Neuron (in vitro differentiated cells): ENCODE data around the gene ZNF697.

Experiments used
- H2AFZ ChIP-seq: one replicate; pipeline ENCODE4 v1.6.1; 2013; ENCODE audit warnings: low read depth, mild to moderate bottlenecking, inconsistent platforms, low read length, moderate library complexity
- H3K27me3 ChIP-seq: one replicate; pipeline ENCODE4 v1.6.1; 2013; ENCODE audit warnings: low read length; ENCODE audit not compliant: insufficient read depth
- H3K36me3 ChIP-seq: one replicate; pipeline ENCODE4 v1.6.1; 2013; ENCODE audit warnings: low read length; ENCODE audit not compliant: insufficient read depth
- H3K4me1 ChIP-seq: one replicate; pipeline ENCODE4 v1.6.1; 2013; ENCODE audit warnings: low read length; ENCODE audit not compliant: insufficient read depth
- H3K4me3 ChIP-seq: 2 replicates; pipeline ENCODE4 v1.5.1; 2013; ENCODE audit warnings: mild to moderate bottlenecking, low read length, moderate library complexity
- H3K9me3 ChIP-seq: one replicate; pipeline ENCODE4 v1.6.1; 2013; ENCODE audit warnings: low read length

ZNF697 gene

DNA sequence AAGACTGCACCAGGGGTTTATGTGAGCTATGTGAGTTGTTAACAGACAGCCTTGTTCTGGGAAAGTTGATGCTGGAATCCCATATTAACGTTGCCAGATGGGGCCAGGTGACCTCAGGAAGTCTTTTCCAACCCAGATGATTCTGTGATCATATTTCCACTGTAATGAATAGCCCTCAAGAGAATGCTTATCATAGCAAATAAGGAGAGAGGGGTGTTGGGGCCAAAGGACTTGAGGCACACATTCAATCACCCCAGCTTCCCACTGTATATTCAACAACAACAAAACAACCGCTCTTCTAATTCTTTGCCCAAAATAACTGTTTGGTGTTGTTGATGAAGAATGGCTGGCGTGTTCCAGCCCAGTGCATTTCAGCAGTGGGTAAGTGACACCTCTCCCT, 14.1 kb downstream of the ZNF697 start:
- H3K4me3 ChIP-seq, result no peak overlapping the region
- no peak overlapping the region for H2AFZ ChIP-seq
- no peaks in the 10 kb centered on the region for H3K9me3 ChIP-seq
- H3K27me3 ChIP-seq, result no peaks in the 10 kb centered on the region
- H3K4me1 ChIP-seq, result peaks cover 5% of the 10 kb centered on the region
- peaks cover 7% of the 10 kb centered on the region for H3K36me3 ChIP-seq

DNA sequence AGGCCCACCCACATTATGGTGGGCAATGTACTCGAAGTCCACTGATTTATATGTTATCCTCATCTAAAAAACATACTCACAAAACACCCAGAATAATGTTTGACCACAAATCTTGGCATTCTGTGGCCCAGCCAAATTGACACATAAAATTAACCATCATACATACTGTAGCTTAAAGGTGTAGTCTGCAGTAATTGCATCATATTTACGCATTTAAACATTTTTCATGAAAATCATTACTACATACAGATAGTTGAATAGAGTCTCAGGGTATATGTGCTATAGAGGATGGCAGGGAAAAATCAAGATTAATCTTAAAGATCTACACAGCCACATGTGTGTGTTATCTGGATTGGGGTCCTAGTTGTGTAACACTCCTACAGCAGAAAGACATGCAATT, 14.5 kb downstream of the ZNF697 start:
- Histone ChIP-seq H3K9me3 (no peaks in the 10 kb centered on the region), H3K4me1 (peaks cover under 1% of the 10 kb centered on the region), H2AFZ (no peak overlapping the region), H3K27me3 (no peaks in the 10 kb centered on the region), H3K4me3 (no peak overlapping the region), H3K36me3 (peaks cover 7% of the 10 kb centered on the region)

DNA sequence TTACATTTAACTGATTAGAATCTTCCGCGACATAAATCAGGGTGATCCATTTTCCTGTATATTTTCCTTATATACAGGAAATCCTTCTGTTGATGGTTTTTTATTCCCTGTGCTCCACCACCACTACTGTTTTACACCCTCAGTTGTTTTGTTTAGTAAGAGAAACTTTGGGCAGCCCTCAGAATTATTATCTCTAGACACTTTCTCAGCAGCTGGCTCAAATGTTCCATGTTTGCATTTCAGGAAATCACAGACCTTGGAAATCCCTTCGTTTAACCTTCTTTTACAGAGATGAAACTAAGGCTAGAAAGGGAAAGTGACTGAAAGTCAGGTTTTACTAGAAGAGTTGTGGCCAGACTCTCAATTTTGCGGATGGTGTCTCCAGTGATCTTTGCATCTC, 15.2 kb downstream of the ZNF697 start:
- peaks cover 7% of the 10 kb centered on the region for H3K36me3 ChIP-seq

DNA sequence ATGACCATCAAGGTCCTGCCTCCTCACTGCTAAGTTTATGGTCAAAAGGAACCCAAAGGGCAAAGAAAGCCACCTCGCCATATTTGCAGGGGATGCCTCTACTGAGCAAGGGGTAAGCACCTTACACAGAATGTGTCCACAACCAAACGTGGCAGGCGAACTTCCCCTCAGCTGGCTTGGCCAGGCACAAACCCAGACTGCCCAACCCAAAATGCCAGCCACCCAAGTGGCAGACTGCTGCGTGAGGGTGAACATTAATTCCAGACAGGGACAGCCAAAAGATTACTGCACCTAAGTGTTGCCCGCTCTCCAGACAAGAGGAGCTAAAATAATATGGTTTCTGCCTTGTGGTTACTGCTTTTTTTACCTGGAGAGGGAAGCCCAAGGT, 16.0 kb downstream of the ZNF697 start:
- Histone ChIP-seq H3K4me3 (no peak overlapping the region), H2AFZ (no peak overlapping the region), H3K27me3 (no peaks in the 10 kb centered on the region), H3K36me3 (peaks cover 7% of the 10 kb centered on the region), H3K9me3 (no peaks in the 10 kb centered on the region), H3K4me1 (no peaks in the 10 kb centered on the region)

More for the DNA sequence above, 15.2 kb downstream of the ZNF697 start:
- no peak overlapping the region for H2AFZ ChIP-seq
- no peaks in the 10 kb centered on the region for H3K9me3 ChIP-seq
- H3K4me3 ChIP-seq, result no peak overlapping the region
- no peaks in the 10 kb centered on the region for H3K27me3 ChIP-seq
- H3K4me1 ChIP-seq, result no peaks in the 10 kb centered on the region

DNA sequence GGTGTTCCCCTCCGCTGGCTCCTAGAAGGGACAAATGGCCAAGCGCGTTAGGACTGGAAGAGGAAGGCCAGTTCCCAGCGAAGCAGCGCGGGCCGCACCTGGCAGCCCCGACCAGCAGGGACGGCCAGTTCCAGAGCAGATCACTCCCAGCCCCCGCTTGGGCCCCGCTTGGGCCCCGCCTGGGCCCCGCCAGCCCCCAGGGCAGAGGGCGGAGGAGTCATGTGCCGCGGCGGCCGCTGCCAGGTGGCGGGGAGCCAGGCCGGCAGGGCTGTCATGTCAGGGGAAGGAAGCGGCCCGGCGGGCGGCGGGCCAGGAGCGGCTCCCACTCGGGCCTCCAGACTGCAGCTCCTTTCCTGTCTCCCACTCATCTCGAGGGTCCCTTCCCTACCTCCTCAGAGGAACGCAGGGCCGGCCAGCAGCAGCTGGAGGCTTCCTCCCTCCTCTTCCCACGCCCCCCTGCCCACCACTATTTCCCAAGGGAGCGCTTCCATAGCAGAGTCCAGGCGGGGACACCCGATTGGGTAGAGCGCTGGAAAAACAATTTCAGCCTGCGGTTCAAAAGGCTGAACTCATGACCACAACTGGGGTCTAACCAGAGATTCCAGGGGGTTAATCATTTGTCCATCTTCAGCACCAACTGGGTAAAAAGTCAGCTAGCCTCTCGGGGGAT, 16.5 kb downstream of the ZNF697 start:
- H3K4me3 ChIP-seq, result no peak overlapping the region
- no peak overlapping the region for H2AFZ ChIP-seq
- peaks cover 5% of the 10 kb centered on the region for H3K36me3 ChIP-seq
- no peaks in the 10 kb centered on the region for H3K4me1 ChIP-seq
- no peaks in the 10 kb centered on the region for H3K27me3 ChIP-seq
- no peaks in the 10 kb centered on the region for H3K9me3 ChIP-seq

DNA sequence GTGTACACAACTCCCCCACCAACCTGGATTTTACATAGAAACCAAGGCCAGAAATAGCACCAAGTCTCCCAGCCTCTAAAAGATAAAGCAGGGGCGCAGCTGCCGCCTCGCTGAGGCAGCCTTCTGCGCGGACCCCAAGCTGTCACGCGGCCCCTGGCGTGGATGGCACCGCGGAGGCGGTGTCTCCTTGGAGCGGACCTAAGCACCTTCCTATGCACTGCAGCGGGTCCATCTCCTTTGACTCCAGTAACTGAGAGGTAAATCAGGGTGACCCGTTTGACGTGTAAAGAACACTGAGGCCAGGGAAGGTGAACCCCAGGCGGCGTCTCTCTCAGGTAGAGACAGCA, 17.0 kb downstream of the ZNF697 start:
- Histone ChIP-seq H3K4me1 (no peaks in the 10 kb centered on the region), H3K27me3 (no peaks in the 10 kb centered on the region), H3K36me3 (peaks cover 4% of the 10 kb centered on the region), H2AFZ (no peak overlapping the region), H3K4me3 (no peak overlapping the region), H3K9me3 (no peaks in the 10 kb centered on the region)

DNA sequence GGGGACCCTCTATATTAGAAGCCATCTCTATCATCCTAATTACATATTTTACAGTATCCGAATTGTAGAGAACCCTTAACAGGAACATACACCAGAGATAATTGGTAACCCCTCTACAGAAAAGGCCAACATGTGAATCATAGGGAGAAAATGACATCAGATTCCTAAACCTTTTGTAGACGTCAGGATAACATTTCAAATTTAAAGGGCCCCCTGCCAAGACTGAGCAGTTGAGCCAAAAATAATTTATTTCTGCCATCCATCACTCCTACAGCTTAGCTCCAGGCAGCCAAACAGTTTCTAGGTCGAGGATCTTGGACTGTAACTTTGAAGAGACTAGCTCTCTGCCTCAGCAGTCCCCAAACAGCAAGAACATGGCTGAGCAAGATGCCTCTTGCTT, 21.2 kb downstream of the ZNF697 start:
- Histone ChIP-seq H3K27me3 (no peaks in the 10 kb centered on the region), H2AFZ (no peak overlapping the region), H3K4me1 (no peaks in the 10 kb centered on the region), H3K36me3 (peaks cover 31% of the 10 kb centered on the region), H3K9me3 (peaks cover 9% of the 10 kb centered on the region), H3K4me3 (no peak overlapping the region)

DNA sequence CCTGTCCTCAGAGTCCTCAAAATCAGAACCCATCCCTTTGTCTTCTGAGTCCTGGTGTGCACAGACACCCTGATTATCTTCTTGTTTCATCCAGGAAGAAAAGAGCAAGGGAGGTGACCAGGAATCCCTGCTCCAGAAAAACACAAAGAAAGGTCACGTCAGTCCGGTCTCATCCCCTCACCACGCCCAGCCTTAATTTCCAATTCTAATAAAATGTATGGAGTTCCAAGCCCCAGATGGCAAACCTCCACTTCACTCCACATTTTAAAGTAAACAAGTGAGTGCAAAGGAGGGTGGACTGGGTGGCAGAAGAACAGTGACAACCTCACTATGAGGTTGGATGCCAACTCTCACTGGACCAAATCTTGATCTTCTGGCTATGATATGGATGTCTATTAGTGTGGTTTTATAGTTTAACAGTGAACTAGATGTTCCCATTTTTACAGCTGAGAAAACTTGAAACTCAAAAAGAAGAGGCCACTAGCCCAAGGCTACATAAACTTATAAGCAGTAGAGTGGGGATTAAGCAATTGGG, 22.0 kb downstream of the ZNF697 start:
- Histone ChIP-seq H2AFZ (no peak overlapping the region), H3K4me3 (no peak overlapping the region), H3K36me3 (peaks cover 31% of the 10 kb centered on the region), H3K4me1 (no peaks in the 10 kb centered on the region), H3K27me3 (no peaks in the 10 kb centered on the region), H3K9me3 (peaks cover 9% of the 10 kb centered on the region)

DNA sequence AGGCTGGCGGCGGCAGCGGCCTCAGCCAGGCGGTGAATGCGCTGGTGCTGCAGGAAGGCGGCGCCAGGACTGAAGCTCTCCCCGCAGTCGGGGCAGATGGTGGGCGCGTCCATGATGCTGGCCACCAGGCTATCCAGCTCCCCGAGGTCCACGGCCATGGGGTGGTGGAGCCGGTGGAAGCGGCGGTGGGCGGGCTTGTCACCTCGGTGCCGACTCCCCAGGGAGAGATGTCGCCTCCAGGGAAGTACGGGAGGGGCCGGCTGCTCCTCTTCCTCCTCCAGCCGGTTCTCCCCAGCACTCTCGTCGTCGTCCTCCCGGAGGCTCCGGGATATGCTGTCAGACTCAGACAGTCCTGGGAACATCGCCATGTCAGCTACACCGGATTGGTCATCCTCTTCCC, 24.4 kb downstream of the ZNF697 start:
- Histone ChIP-seq H3K36me3 (peaks cover 31% of the 10 kb centered on the region), H3K27me3 (no peaks in the 10 kb centered on the region), H3K4me3 (no peak overlapping the region), H2AFZ (no peak overlapping the region), H3K4me1 (no peaks in the 10 kb centered on the region), H3K9me3 (peaks cover 9% of the 10 kb centered on the region)

DNA sequence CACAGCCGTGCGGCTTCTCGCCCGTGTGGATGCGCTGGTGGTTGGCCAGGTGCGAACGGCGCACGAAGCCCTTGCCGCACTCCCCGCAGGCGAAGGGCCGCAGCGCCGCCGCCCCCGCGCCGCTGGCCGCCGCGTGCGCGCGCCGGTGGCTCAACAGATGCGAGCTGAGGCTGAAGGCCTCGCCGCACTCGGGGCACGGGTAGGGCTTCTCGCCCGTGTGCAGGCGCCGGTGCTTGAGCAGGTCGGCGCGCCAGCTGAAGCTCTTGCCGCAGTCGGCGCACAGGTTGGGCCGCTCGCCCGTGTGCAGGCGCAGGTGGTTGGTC, 24.9 kb downstream of the ZNF697 start:
- H3K27me3 ChIP-seq, result no peaks in the 10 kb centered on the region
- no peak overlapping the region for H3K4me3 ChIP-seq
- H3K4me1 ChIP-seq, result no peaks in the 10 kb centered on the region
- no peak overlapping the region for H2AFZ ChIP-seq
- H3K36me3 ChIP-seq, result peaks cover 31% of the 10 kb centered on the region
- peaks cover 9% of the 10 kb centered on the region for H3K9me3 ChIP-seq

DNA sequence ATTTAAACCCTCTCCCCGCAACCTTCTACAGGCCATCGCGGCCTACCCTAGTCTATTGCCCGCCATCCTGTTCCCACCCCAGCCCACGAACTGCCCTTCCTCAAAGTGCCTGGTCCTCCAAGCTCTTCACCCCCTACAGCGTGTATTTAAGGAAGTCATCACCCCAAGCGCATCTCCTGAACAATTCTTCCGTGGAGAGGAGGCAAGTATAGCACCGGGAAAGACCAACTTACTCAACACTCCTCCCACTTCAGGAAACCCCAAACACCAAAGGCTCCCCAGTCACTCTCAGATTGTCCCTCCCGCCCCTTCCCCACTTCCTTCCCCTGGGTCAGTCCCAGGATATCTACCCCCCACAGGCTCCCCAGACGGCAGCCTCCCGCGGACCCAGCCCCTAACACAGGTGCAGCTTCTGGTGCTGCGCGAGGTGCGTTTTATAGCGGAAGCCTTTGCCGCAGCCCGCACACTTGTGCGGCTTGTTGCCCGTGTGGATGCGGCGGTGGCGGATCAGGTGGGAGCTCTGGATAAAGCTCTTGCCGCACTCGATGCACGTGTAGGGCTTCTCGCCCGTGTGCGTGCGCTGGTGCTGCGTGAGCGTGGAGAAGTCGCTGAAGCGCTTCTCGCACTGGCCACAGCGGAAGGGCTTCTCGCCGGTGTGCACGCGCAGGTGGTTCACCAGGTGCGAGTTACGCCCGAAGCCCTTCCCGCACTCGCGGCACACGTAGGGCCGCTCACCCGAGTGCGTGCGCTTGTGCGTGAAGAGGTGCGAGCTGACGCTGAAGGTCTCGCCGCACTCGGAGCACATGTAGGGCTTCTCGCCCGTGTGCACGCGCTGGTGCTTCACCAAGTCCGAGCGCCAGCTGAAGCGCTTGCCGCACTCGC, 25.5 kb downstream of the ZNF697 start:
- Histone ChIP-seq H3K4me1 (no peaks in the 10 kb centered on the region), H3K4me3 (no peak overlapping the region), H3K9me3 (peaks cover 9% of the 10 kb centered on the region), H3K27me3 (no peaks in the 10 kb centered on the region), H3K36me3 (peaks cover 31% of the 10 kb centered on the region), H2AFZ (no peak overlapping the region)

DNA sequence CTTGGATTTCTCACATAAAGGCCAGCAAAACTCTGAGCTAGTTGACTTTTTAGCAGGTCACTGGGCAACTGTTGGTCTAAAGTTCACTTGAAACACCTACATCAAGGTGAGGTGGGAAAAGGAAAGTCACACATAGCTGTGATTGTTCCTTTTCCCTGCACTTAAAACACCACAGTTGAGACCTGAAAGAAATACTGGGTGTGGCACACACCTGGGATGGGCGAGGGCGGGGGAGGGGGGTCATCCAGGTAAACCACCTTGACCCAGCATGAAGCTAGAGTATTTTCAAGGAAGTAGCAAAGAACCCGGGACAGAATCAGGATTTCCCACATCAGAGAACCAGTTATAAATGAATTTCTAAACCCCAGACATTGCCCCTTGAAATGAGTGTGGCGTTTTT, 26.4 kb downstream of the ZNF697 start:
- peaks cover 31% of the 10 kb centered on the region for H3K36me3 ChIP-seq

DNA sequence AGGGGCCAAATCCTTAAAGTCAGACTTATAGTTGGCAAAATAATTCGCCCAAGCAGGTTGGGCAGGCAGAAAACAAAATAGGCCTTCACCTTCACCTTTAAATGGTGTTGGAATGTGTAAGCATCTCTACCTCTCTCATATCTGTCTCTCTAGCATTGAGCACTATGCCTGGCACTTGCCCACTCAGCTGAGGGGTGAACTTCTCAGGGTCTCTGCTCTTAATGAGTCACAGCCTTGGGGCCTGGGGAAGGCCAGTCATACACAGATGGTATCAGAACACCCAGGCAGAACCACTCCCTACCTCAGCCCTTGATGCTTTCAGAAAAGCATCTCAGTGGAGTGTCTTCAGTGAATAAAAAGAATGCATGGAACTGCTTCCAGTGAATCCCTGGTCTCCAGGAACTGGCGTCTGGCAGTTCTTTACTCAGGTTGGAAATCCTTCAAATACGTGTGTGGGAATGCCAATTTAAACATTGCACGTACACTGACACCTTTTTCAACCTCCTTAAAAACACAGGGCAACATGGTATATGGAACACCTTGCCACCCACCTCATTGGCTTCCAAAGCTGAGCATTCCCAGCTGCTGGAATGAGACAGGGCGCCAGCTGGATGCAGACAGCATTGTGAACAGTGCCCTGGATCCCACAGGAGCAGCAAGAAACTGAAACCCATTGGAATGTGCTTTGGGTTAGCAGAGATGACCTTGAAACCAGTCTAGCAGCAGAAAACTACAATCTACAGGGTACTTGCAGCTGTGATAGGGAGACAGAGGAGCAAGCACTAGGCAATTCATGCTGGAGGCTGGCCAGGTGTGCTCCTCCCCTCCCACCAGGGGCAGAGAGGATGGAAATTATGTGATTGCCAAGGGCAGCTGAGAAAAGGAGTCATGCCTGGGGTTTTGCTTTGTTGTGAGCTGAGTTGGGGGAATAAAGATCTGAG, 30.0 kb downstream of the ZNF697 start:
- H3K9me3 ChIP-seq, result peaks cover 2% of the 10 kb centered on the region
- H3K4me3 ChIP-seq, result no peak overlapping the region
- no peaks in the 10 kb centered on the region for H3K27me3 ChIP-seq
- H3K4me1 ChIP-seq, result no peaks in the 10 kb centered on the region
- H3K36me3 ChIP-seq, result peaks cover 9% of the 10 kb centered on the region
- no peak overlapping the region for H2AFZ ChIP-seq

More for the DNA sequence above, 26.4 kb downstream of the ZNF697 start:
- H3K4me3 ChIP-seq, result no peak overlapping the region
- no peaks in the 10 kb centered on the region for H3K4me1 ChIP-seq
- no peak overlapping the region for H2AFZ ChIP-seq
- peaks cover 9% of the 10 kb centered on the region for H3K9me3 ChIP-seq
- H3K27me3 ChIP-seq, result no peaks in the 10 kb centered on the region
